Uterus (tissue), 2 donors: Measurements from ENCODE around the gene THRSP.

Source experiments
- POLR2A ChIP-seq, 2 donors: fragments of 450-650 bp; IDR thresholded peaks; one replicate each; pipeline ENCODE4 v1.6.1; 2016; ENCODE audit warnings: antibody characterized with exemption in 2 of 2, mild to moderate bottlenecking in 1 of 2, moderate library complexity in 1 of 2
- TF ChIP-seq, protein P1 (sequence below), 4 experiments: fragments of 200-600 bp in 2 of 4; fragments of 450-650 bp in 2 of 4; sonication (generic) in 2 of 4; IDR thresholded peaks; one replicate each; pipeline ENCODE4 v1.5.1; 2016 to 2019; ENCODE audit warnings: antibody characterized with exemption in 4 of 4, mild to moderate bottlenecking in 2 of 4, moderate library complexity in 1 of 4

DNA sequence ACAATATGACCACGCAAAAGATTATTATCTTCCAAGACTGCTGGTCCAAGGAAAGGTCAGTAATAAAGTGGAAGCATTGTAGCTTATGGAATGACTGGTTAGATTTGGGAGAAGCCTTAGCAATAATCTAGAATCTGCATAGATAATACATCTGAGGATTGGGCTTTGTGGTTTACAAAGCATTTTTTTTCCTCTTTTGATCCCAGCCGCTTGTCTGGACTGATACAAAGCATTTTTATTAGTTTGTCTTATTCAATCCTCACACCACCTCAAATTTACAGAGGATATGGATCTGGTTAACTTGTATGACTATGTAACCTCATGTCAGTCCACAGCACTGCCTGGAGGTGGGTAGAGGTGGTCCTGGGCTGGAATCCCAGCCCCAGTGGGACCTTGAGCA lies 990 bp upstream of the THRSP start:
- no peak for TF ChIP-seq POLR2A (IDR thresholded peaks at IDR 0.05)
- TF ChIP-seq, protein P1, sequence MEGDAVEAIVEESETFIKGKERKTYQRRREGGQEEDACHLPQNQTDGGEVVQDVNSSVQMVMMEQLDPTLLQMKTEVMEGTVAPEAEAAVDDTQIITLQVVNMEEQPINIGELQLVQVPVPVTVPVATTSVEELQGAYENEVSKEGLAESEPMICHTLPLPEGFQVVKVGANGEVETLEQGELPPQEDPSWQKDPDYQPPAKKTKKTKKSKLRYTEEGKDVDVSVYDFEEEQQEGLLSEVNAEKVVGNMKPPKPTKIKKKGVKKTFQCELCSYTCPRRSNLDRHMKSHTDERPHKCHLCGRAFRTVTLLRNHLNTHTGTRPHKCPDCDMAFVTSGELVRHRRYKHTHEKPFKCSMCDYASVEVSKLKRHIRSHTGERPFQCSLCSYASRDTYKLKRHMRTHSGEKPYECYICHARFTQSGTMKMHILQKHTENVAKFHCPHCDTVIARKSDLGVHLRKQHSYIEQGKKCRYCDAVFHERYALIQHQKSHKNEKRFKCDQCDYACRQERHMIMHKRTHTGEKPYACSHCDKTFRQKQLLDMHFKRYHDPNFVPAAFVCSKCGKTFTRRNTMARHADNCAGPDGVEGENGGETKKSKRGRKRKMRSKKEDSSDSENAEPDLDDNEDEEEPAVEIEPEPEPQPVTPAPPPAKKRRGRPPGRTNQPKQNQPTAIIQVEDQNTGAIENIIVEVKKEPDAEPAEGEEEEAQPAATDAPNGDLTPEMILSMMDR (IDR thresholded peaks at IDR 0.05): no peak
